Measurements from ENCODE around the gene ANKUB1. TPM values are rescaled to one million over a fixed set of nuclear protein-coding genes. Genes with fewer than 3 reads are reported as not detected.
"Not testable (repeated sequence)": the region's sequence is repeated elsewhere in the genome, so short reads cannot be mapped to it uniquely, and the experiment has no call there.

Gene ANKUB1
- not detected for total RNA-seq
- polyA plus RNA-seq = not detected

GRCh38 chr3:149792452-149793270 is at the start of gene ANKUB1:
Gene ANKUB1, minus strand, starts transcription at chr3:149792554. Its CDS starts 188 bp downstream, at chr3:149792366.
- intact Hi-C loops (cut with DNase I) = no loop called here

GRCh38 chr3:149839896-149840295 is 47.5 kb upstream of the ANKUB1 start:
- no peak for TF ChIP-seq CTCF (IDR thresholded peaks at IDR 0.05)
- ATAC-seq (no peak), FAIRE-seq (no peak), DNase-seq (no peak)
- intact Hi-C loops (cut with DNase I) = no loop called here
- H3K4me1 ChIP-seq = no peaks in the 10 kb centered on the region
- no peaks in the 10 kb centered on the region for H3K9me3 ChIP-seq
- H3K36me3 ChIP-seq = no peaks in the 10 kb centered on the region
- no peak overlapping the region for H3K27ac ChIP-seq
- WGBS, 2 donors = 95 to 98% methylated on average over 3 of the region's 3 CpGs
- no peak overlapping the region for H3K4me3 ChIP-seq
- no peaks in the 10 kb centered on the region for H3K27me3 ChIP-seq

More at GRCh38 chr3:149792452-149793270, at the start of gene ANKUB1:
- FAIRE-seq = no peak
- H3K4me1 ChIP-seq = no peaks in the 10 kb centered on the region
- no peaks in the 10 kb centered on the region for H3K9me3 ChIP-seq
- H3K27ac ChIP-seq = no peak within 1 kb of the TSS
- no peak for TF ChIP-seq CTCF (IDR thresholded peaks at IDR 0.05)
- ATAC-seq = no peak
- DNase-seq = no peak
- 92 to 93% methylated on average over 4 of the region's 4 CpGs for WGBS, 2 donors
- no peaks in the 10 kb centered on the region for H3K27me3 ChIP-seq
- H3K4me3 ChIP-seq = no peak within 1 kb of the TSS
- H3K36me3 ChIP-seq = no peaks in the 10 kb centered on the region

- H3K9me3 ChIP-seq; ATAC-seq; H3K36me3 ChIP-seq; H3K4me3 ChIP-seq; FAIRE-seq; H3K27me3 ChIP-seq; DNase-seq; H3K27ac ChIP-seq; H3K4me1 ChIP-seq; intact Hi-C loops (cut with DNase I): not testable (repeated sequence)
- WGBS, 2 donors = 96 to 98% methylated on average over 3 of the region's 3 CpGs
Observed at GRCh38 chr3:149839469-149839868, 47.1 kb upstream of the ANKUB1 start.

GRCh38 chr3:149838491-149838890 is 46.1 kb upstream of the ANKUB1 start:
- H3K4me3 ChIP-seq; H3K27ac ChIP-seq; DNase-seq; intact Hi-C loops (cut with DNase I); H3K4me1 ChIP-seq; H3K36me3 ChIP-seq; FAIRE-seq; H3K9me3 ChIP-seq; ATAC-seq; H3K27me3 ChIP-seq: not testable (repeated sequence)
- 92 to 98% methylated on average over 3 of the region's 3 CpGs for WGBS, 2 donors

- no peak for FAIRE-seq
Observed at GRCh38 chr3:149833241-149833640, 40.9 kb upstream of the ANKUB1 start.

More at GRCh38 chr3:149833241-149833640, 40.9 kb upstream of the ANKUB1 start:
- Histone ChIP-seq H3K4me1 (no peaks in the 10 kb centered on the region), H3K27ac (no peak overlapping the region), H3K9me3 (no peaks in the 10 kb centered on the region), H3K4me3 (no peak overlapping the region), H3K36me3 (no peaks in the 10 kb centered on the region), H3K27me3 (no peaks in the 10 kb centered on the region)
- 95 to 100% methylated on average over 2 of the region's 2 CpGs for WGBS, 2 donors
- TF ChIP-seq CTCF (IDR thresholded peaks at IDR 0.05) = no peak
- intact Hi-C loops (cut with DNase I) = no loop called here
- ATAC-seq (no peak), DNase-seq (no peak)
